Stimulated activated CD4-positive, alpha-beta T cell treated with anti-CD3 and anti-CD28 coated beads, Interleukin-4, amount 100 ng/mL, for 48 hours (primary cell): Measurements from ENCODE around the gene RPL36.
"Not testable (repeated sequence)": the region's sequence is repeated elsewhere in the genome, so short reads cannot be mapped to it uniquely, and the experiment has no call there.

Experiments
- DNase-seq, 2 donors: peaks; one replicate each; pipeline ENCODE4 v3.0.0-alpha.2; 2020; ENCODE audit warnings: low read depth in 2 of 2

Gene RPL36

GRCh38 chr19:5674714-5675113 lies 15.4 kb upstream of the RPL36 start:
- no peak for DNase-seq

DNA sequence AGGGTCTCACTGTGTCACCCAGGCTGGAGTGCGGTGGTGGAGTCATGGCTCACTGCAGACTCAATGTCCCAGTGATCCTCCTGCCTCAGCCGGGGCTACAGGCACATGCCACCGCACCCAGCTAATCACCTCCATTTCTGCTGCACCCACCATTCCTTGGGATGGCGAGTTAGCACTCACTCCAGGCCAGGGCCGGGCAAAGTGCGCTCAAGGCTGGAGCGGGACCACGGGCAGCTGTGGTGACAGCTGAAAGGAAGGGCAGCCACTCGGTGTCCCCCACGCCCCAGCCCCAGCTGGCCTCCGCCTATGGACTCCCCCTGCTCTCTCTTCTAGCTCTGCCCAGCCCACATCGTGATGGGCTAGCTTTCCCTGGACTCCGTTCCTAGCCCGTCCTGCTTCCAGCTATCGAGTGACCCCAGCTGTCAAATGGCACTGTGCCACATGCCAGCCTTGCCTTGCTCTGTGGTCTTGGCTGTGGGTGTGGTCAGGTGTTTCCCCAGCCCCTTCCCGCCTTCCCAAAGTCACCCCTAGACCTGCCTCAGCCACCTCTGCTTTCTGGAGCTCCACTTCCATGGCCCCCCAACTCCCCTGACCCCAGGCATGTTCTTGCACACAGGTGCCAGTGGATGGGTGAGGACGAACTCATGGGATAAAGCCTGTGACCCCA lies 13.9 kb upstream of the RPL36 start:
- no peak for DNase-seq

GRCh38 chr19:5676772-5677105 lies 13.4 kb upstream of the RPL36 start:
- DNase-seq: no peak

GRCh38 chr19:5677136-5677535 lies 13.0 kb upstream of the RPL36 start:
- no peak for DNase-seq

- DNase-seq: no peak
Observed at GRCh38 chr19:5677580-5677979, 12.5 kb upstream of the RPL36 start.

DNA sequence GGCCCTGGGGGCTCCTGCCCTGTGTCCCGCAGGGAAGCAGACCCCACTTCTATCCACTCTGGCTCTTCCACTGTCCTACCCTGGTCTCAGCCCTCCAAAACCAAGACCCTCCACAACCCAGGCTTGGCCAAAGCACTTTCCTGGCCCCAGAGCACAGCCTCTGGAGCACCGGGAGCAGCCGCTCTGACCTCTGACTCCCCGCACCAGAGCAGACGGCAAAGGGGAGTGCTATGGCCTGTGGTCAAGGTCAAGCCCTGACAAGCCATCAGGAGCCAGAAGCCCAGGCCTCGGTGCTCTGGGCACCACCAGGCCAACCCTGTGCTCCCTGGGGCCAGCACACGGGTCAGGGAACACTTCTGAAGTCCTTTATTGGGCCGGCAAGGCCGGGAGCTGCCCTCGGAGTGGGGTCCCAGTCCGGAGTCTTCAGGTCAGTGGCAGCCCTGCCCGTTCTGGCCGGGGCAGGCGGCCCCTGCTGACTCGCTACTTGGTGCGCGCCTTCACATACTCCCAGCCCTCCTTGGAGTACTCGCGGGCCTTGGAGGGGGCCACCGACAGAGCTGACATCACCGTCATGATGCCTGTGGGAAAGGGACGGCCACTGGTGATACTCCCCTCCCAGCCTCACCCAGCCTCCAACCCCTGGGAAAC lies 11.9 kb upstream of the RPL36 start:
- DNase-seq: no peak

DNA sequence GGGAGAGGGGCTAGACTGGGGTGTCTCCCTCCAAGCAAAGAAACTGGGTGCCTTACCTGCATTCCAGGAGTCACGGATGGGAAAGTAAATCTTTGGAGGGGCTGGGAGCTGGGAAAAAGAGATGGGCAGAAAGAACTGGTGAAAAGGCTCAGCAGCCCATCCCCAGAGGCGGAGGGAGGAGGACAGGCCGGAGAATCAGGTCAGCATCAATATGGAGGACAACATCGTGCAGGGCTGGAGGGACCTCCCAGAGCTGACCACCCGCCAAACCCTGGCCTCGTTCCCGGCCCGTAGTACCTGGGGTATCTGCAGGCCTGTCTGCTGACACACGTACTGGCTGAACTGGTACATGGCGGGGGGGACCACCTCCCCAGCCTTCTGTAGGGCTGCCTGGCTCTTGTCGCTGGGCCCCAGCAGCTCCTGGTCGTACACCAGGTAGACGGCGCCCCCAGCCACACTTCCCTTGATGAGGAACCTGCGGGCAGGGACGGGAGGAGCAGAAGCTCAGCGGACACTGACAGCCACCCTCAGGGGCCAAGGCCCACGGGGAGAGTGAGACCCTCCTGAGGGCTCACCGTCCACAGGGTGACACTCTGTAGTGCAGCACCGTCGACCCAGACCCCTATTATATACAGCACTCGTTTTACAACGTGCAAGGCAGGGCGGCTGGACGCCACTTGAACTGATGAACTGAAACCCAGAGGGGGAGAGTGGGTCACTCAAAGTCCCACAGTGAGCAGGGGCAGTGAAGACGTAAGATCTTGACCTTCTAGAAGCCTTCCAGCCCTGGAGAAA lies 10.6 kb upstream of the RPL36 start:
- DNase-seq: no peak

GRCh38 chr19:5680084-5680436 lies 10.0 kb upstream of the RPL36 start:
- no peak for DNase-seq

- peak; percentile 95 to 96 for DNase-seq
Observed at GRCh38 chr19:5680437-5681368, 9.4 kb upstream of the RPL36 start, which contains the start of the genes HSD11B1L and MICOS13. Gene HSD11B1L (plus strand): TSS chr19:5681027. CDS start chr19:5684833, 3,806 bp downstream. Gene MICOS13 (minus strand): TSS chr19:5680516. CDS start chr19:5680486, 30 bp downstream.

GRCh38 chr19:5681391-5682106 lies 8.5 kb upstream of the RPL36 start:
- no peak for DNase-seq

DNA sequence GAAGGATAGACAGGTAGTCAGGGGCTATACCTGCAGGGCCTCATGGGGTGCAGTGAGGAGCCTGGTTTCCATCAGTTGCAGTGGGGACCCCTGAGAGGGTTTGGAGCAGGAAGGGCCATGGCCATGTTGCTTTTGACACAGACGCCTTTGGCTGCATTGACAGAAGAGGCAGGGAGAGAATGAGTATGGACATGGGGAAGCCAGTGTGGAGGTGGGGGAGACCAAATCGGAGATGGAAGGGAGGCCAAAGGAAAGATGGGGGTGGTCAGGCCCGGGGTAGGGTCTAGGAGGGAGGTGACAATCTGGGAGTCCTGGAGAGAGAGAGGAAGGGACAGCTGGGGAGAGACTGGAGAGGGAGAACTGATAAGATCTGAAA lies 8.0 kb upstream of the RPL36 start:
- no peak for DNase-seq

- DNase-seq: no peak
Observed at GRCh38 chr19:5683177-5683886, 6.8 kb upstream of the RPL36 start.

DNA sequence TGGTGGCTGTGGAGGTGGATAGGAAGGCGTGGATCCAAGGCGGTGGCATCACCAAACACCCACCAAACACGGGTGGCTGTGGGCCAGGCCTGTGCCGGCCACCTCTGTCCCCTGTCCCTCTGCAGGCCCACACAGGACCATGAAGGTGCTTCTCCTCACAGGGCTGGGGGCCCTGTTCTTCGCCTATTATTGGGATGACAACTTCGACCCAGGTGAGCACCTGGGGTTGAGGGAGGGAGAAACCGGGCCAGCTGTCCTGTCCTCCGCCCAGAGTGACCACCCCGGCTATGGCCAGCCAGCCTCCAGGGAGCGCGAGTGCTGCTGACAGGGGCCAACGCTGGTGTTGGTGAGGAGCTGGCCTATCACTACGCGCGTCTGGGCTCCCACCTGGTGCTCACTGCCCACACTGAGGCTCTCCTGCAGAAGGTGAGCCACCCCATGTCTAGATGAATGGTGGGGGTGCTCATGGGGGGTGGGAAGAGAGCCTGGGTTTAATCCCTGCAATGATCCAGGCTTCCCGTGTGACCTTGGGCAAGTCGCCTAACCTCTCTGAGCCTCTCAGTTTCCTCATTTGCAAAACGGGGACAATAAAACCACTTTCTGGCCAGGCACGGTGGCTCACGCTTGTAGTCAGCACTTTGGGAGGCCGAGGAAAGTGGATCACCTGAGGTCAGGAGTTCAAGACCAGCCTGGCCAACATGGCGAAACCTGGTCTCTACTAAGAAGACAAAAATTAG lies 5.2 kb upstream of the RPL36 start:
- DNase-seq: no peak

GRCh38 chr19:5686326-5686646 lies 3.8 kb upstream of the RPL36 start:
- no peak for DNase-seq

GRCh38 chr19:5686647-5687359 lies 3.3 kb upstream of the RPL36 start:
- DNase-seq: peak; percentile 100

DNA sequence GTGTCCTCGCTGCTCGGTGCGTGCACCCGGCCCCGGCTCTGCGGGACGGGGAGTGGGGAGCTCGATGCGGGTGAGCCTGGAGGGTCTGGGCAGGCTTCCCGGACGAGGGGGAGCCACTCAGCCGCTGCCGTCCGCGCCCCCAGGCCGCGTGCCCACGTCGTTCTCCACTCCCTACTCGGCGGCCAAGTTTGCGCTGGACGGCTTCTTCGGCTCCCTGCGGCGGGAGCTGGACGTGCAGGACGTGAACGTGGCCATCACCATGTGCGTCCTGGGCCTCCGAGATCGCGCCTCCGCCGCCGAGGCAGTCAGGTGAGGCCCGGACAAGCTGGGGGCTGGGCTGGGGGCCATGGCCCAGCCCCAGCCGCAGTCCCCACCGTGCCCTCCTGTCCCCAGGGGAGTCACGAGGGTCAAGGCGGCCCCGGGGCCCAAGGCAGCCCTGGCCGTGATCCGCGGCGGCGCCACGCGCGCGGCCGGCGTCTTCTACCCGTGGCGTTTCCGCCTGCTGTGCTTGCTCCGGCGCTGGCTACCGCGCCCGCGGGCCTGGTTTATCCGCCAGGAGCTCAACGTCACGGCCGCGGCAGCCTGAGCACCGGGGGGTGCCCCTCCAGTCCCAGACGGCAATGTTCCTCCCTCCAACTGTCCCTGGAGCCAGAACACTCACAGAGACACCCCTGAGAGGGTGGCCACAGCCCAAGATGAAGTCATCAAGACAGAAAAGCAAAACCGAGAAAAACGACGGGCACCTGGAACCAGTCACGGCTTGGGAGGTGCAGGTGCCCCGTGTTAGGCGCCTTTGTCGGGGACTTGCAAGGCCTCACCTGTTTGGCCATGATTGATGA lies 2.5 kb upstream of the RPL36 start:
- no peak for DNase-seq

GRCh38 chr19:5688262-5688881 lies 1.7 kb upstream of the RPL36 start:
- DNase-seq: not testable (repeated sequence)
